NCI-H226 (cell line): Measurements from ENCODE around the gene FOXD4L1.
"Not testable (repeated sequence)": the region's sequence is repeated elsewhere in the genome, so short reads cannot be mapped to it uniquely, and the experiment has no call there.

Source experiments
- DNase-seq: peaks from one replicate; pipeline ENCODE4 v3.0.0-alpha.2; 2015

The FOXD4L1 gene

GRCh38 chr2:113498365-113498764 lies at the start of gene FOXD4L1:
Gene FOXD4L1 (plus strand): TSS chr2:113498665. CDS start chr2:113499257, 592 bp downstream.
- not testable (repeated sequence) for DNase-seq

GRCh38 chr2:113465770-113466169 lies 32.7 kb upstream of the FOXD4L1 start:
- not testable (repeated sequence) for DNase-seq

- not testable (repeated sequence) for DNase-seq
Measured at GRCh38 chr2:113476688-113477368, 21.6 kb upstream of the FOXD4L1 start.

GRCh38 chr2:113496527-113496926 lies 1.9 kb upstream of the FOXD4L1 start:
- DNase-seq: not testable (repeated sequence)

- DNase-seq: not testable (repeated sequence)
Measured at GRCh38 chr2:113499019-113499885, 787 bp downstream of the FOXD4L1 start.

GRCh38 chr2:113499886-113500722 lies 1.6 kb downstream of the FOXD4L1 start:
- DNase-seq: not testable (repeated sequence)

GRCh38 chr2:113500723-113501038 lies 2.2 kb downstream of the FOXD4L1 start:
- DNase-seq: not testable (repeated sequence)

GRCh38 chr2:113502216-113503093 lies 4.0 kb downstream of the FOXD4L1 start:
- DNase-seq: not testable (repeated sequence)

- not testable (repeated sequence) for DNase-seq
Measured at GRCh38 chr2:113503094-113504042, 4.9 kb downstream of the FOXD4L1 start.

GRCh38 chr2:113504081-113504480 lies 5.6 kb downstream of the FOXD4L1 start:
- not testable (repeated sequence) for DNase-seq

GRCh38 chr2:113507394-113508140 lies 9.1 kb downstream of the FOXD4L1 start:
- not testable (repeated sequence) for DNase-seq

- not testable (repeated sequence) for DNase-seq
Measured at GRCh38 chr2:113508187-113508586, 9.7 kb downstream of the FOXD4L1 start.

GRCh38 chr2:113510913-113511312 lies 12.4 kb downstream of the FOXD4L1 start:
- DNase-seq: not testable (repeated sequence)

GRCh38 chr2:113511859-113512258 lies 13.4 kb downstream of the FOXD4L1 start:
- DNase-seq: not testable (repeated sequence)

- DNase-seq: not testable (repeated sequence)
Measured at GRCh38 chr2:113515457-113515856, 17.0 kb downstream of the FOXD4L1 start.

- not testable (repeated sequence) for DNase-seq
Measured at GRCh38 chr2:113515995-113516394, 17.5 kb downstream of the FOXD4L1 start.

- not testable (repeated sequence) for DNase-seq
Measured at GRCh38 chr2:113517025-113517424, 18.6 kb downstream of the FOXD4L1 start.

GRCh38 chr2:113520837-113521236 lies 22.4 kb downstream of the FOXD4L1 start:
- DNase-seq: peak; percentile 32

GRCh38 chr2:113521492-113521891 lies 23.0 kb downstream of the FOXD4L1 start:
- peak; percentile 51 for DNase-seq

- DNase-seq: not testable (repeated sequence)
Measured at GRCh38 chr2:113524986-113525385, 26.5 kb downstream of the FOXD4L1 start.
